Stomach (tissue), 9 donors: ENCODE results near the gene RFX3. TPM values are rescaled to one million over a fixed set of nuclear protein-coding genes. Genes with fewer than 3 reads are reported as not detected.

ENCODE experiments used
- DNase-seq, 2 donors: peaks; one replicate each; pipeline versions ENCODE4 v3.0.0 to v3.0.0-alpha.2; 2013 to 2019
- H3K27ac ChIP-seq, 5 donors: fragments of 200-600 bp in 4 of 5; sonication (generic) in 4 of 5; one replicate each; pipeline ENCODE4 v1.5.1; 2013 to 2019; ENCODE audit warnings: mild to moderate bottlenecking in 1 of 5, moderate library complexity in 1 of 5
- H3K27me3 ChIP-seq, 3 donors: fragments of 200-600 bp; sonication (generic); one replicate each; pipeline ENCODE4 v1.5.1; 2017 to 2019; ENCODE audit warnings: mixed run types in 1 of 3
- H3K36me3 ChIP-seq, 4 donors: fragments of 200-600 bp; sonication (generic); 1 replicate in 3 of 4; 2 replicates in 1 of 4; pipeline ENCODE4 v1.5.1; 2016 to 2019
- H3K4me1 ChIP-seq, 4 donors: fragments of 200-600 bp; sonication (generic); one replicate each; pipeline ENCODE4 v1.5.1; 2016 to 2019
- H3K4me3 ChIP-seq, 4 donors: fragments of 200-600 bp; sonication (generic) in 3 of 4; one replicate each; pipeline ENCODE4 v1.5.1; 2016 to 2019; ENCODE audit warnings: mild to moderate bottlenecking in 1 of 4
- H3K9me3 ChIP-seq, 4 donors: fragments of 200-600 bp; sonication (generic); one replicate each; pipeline ENCODE4 v1.5.1; 2016 to 2019
- CTCF ChIP-seq, 7 experiments: fragments of 450-650 bp in 4 of 7; fragments of 200-600 bp in 3 of 7; sonication (generic) in 3 of 7; IDR thresholded peaks; one replicate each; pipeline ENCODE4 v1.5.1; 2016 to 2019; ENCODE audit warnings: antibody characterized with exemption in 7 of 7, control low read depth in 2 of 7, mild to moderate bottlenecking in 1 of 7
- EP300 ChIP-seq: sonication (generic); formaldehyde crosslinking; IDR thresholded peaks from one replicate; pipeline ENCODE4 v1.6.1; 2017; ENCODE audit warnings: antibody characterized with exemption
- POLR2A ChIP-seq, 4 donors: fragments of 450-650 bp; IDR thresholded peaks; one replicate each; pipeline ENCODE4 v1.6.1; 2016; ENCODE audit warnings: antibody characterized with exemption in 4 of 4, control low read depth in 2 of 4, mild to moderate bottlenecking in 1 of 4, moderate library complexity in 1 of 4
- POLR2AphosphoS5 ChIP-seq, 3 donors: sonication (generic); formaldehyde crosslinking; IDR thresholded peaks; one replicate each; pipeline ENCODE4 v1.6.1; 2016; ENCODE audit warnings: antibody characterized with exemption in 3 of 3
- WGBS, 5 donors: extraction: QIAGEN DNeasy Blood & Tissue Kit in 3 of 5; methylation state at CpG; one replicate each; pipeline versions ENCODE4 v1.1.5 to v1.1.7; 2013 to 2018; 5-methylcytosine and 5-hydroxymethylcytosine counted together
- intact Hi-C: fragments of 100-400 bp; cut with DNase I; formaldehyde crosslinking; loops from one replicate; pipeline ENCODE4 v1.15.1; 2023; ENCODE audit warnings: low total_unique reads
- polyA plus RNA-seq, 3 donors: library from polyadenylated mRNA; stranded (reverse); fragments of 200-250 nt; gene quantifications; one replicate each; pipeline ENCODE4 v1.2.3, GENCODE V29; 2013
- total RNA-seq, 5 donors: library from RNA; depleted of rRNA; stranded (reverse); fragments of >200 nt; gene quantifications; one replicate each; pipeline versions ENCODE4 v1.1.0 to v1.2.3, GENCODE V29; 2014 to 2016
- donor health status: healthy with polysubstance abuse.
- donor health status: Bipolar disorder and iron deficiency.
- donor health status: healthy.

RFX3 gene
- total and polyA plus RNA-seq, 8 donors = 0.76 to 22.8 (median 6.1) TPM

GRCh38 chr9:3191715-3192114 lies 334.1 kb downstream of the RFX3 start:
- H3K4me3 ChIP-seq = no peak overlapping the region
- 73 to 80% (median 76%) methylated on average over 5 of the region's 5 CpGs for WGBS, 5 donors
- intact Hi-C loops = no loop called here
- no peak for DNase-seq
- no peaks in the 10 kb centered on the region for H3K9me3 ChIP-seq
- H3K27ac ChIP-seq = no peak overlapping the region
- H3K4me1 ChIP-seq = no peaks in the 10 kb centered on the region
- H3K36me3 ChIP-seq = no peaks in the 10 kb centered on the region
- TF ChIP-seq CTCF (IDR thresholded peaks at IDR 0.05) = no peak
- no peak for TF ChIP-seq EP300
- TF ChIP-seq POLR2AphosphoS5 (IDR thresholded peaks at IDR 0.05) = no peak
- TF ChIP-seq POLR2A (IDR thresholded peaks at IDR 0.05) = no peak
- peaks cover 0 to 13% (median 0%) of the 10 kb centered on the region in 3 donors for H3K27me3 ChIP-seq

- DNase-seq = no peak
- no peak for TF ChIP-seq POLR2A (IDR thresholded peaks at IDR 0.05)
- TF ChIP-seq POLR2AphosphoS5 (IDR thresholded peaks at IDR 0.05) = no peak
- TF ChIP-seq EP300 = no peak
- TF ChIP-seq CTCF (IDR thresholded peaks at IDR 0.05) = no peak
- WGBS, 5 donors = 69 to 83% (median 80%) methylated on average over 7 of the region's 7 CpGs
- Histone ChIP-seq H3K27me3 (peaks cover 0 to 25% (median 0%) of the 10 kb centered on the region in 3 donors), H3K36me3 (no peaks in the 10 kb centered on the region), H3K27ac (no peak overlapping the region), H3K9me3 (no peaks in the 10 kb centered on the region), H3K4me1 (no peaks in the 10 kb centered on the region), H3K4me3 (no peak overlapping the region)
- intact Hi-C loops = loop anchor here (10.0 kb wide), 1 partner anchor 314 kb away; no protein-coding TSS in a partner anchor
Observed at GRCh38 chr9:3189113-3189861, 336.5 kb downstream of the RFX3 start.

GRCh38 chr9:3186751-3187150 lies 339.1 kb downstream of the RFX3 start:
- Histone ChIP-seq H3K27ac (no peak overlapping the region), H3K27me3 (peaks cover 0 to 43% (median 2%) of the 10 kb centered on the region in 3 donors), H3K36me3 (no peaks in the 10 kb centered on the region), H3K4me1 (peaks cover 0 to 3% (median under 1%) of the 10 kb centered on the region in 4 donors), H3K9me3 (no peaks in the 10 kb centered on the region), H3K4me3 (no peak overlapping the region)
- intact Hi-C loops = loop anchor here (10.0 kb wide), 1 partner anchor 312 kb away; no protein-coding TSS in a partner anchor
- WGBS, 5 donors = 72 to 79% (median 76%) methylated on average over 4 of the region's 4 CpGs
- no peak for DNase-seq
- no peak for TF ChIP-seq POLR2AphosphoS5 (IDR thresholded peaks at IDR 0.05)
- no peak for TF ChIP-seq POLR2A (IDR thresholded peaks at IDR 0.05)
- TF ChIP-seq EP300 = no peak
- TF ChIP-seq CTCF (IDR thresholded peaks at IDR 0.05) = no peak

- peaks cover 0 to 46% (median 20%) of the 10 kb centered on the region in 3 donors for H3K27me3 ChIP-seq
- peaks cover 0 to 21% (median 11%) of the 10 kb centered on the region in 4 donors for H3K4me1 ChIP-seq
- 2 to 4% (median 3%) methylated on average over 20 to 76 of the region's 76 CpGs for WGBS, 5 donors
- H3K27ac ChIP-seq = no peak overlapping the region
- no peaks in the 10 kb centered on the region for H3K9me3 ChIP-seq
- TF ChIP-seq POLR2A (IDR thresholded peaks at IDR 0.05) (no peak), POLR2AphosphoS5 (IDR thresholded peaks at IDR 0.05) (no peak), CTCF (IDR thresholded peaks at IDR 0.05) (peak in 2 of 7 experiments; percentile 20 to 34)
- peak overlapping the region; percentile 28 to 42 (median 35) for H3K4me3 ChIP-seq
- DNase-seq = peak; percentile 39 to 87
- H3K36me3 ChIP-seq = no peaks in the 10 kb centered on the region
- intact Hi-C loops = loop anchor here (10.0 kb wide), 1 partner anchor 306 kb away; no protein-coding TSS in a partner anchor
Observed at GRCh38 chr9:3181049-3181953, 344.5 kb downstream of the RFX3 start.
